HG03439 (cell line): ENCODE data around the gene PCDH1.
"Not testable (repeated sequence)": the region's sequence is repeated elsewhere in the genome, so short reads cannot be mapped to it uniquely, and the experiment has no call there.

ENCODE experiments used
- ATAC-seq: cut with Tn5 transposase; IDR thresholded peaks from one replicate; pipeline ENCODE4 v1.9.1; 2021; ENCODE audit warnings: mild to moderate bottlenecking, moderate library complexity; ENCODE audit not compliant: unreplicated experiment

The PCDH1 gene

DNA sequence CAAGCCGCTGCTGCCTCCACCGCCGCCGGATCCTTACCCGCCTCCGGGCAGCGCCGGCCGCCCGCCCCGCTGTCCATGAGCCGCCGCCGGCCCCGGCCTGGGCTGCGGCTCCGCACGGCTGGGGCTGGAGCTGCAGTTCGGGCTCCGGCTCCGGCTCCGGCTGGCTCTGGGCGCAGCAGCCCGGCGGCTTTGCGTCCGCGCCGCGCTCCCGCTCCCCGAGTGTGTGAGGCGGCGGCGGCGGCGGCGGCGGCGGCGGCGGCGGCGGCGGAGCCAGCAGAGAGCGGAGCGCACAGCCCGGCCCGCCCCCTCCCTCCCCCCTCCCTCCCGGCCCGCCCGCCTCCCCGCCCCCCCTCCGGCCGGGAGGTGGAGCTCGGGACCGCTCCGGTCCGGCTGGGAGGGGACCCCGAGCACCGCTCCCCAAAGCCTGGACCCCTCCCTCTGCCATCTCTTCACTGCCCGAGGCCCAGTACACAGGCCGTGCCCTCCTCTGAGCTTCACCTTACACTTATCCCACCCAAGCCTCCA is at the start of gene PCDH1:
PCDH1 (minus strand) TSS at position 225 of the 525 bp plus-strand sequence; CDS start at position 77, 148 bp downstream.
- ATAC-seq = no peak

GRCh38 chr5:141926434-141926833 is 48.2 kb upstream of the PCDH1 start:
- no peak for ATAC-seq

GRCh38 chr5:141923448-141924313 is 45.5 kb upstream of the PCDH1 start, which contains the start of gene DELE1:
DELE1 (plus strand) TSS chr5:141923871; CDS start chr5:141923942, 71 bp downstream.
- ATAC-seq = peak; percentile 99

DNA sequence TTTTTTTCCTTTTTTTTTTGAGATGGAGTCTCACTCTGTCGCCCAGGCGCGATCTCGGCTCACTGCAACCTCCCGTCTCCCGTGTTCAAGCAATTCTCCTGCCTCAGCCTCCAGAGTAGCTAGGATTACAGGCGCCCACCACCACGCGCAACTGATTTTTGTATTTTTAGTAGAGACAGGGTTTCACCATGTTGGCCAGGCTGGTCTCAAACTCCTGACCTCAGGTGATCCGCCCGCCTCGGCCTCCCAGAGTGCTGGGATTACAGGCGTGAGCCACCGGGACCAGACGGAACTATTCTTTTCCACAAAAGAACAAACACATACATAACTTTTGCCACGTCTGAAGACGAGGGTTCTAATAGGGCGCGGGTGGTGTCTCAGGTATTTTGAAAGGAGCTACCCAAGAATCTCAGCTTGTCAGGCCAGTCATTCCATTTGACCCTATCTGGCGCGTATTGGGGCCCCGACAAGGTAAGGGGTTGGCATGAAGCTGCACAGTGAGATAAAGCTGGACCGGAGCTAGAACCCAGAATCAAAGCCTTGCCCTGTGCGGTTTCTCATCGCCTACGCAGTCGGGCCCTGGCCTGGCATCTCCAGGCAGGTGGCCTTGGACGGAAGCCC is 44.7 kb upstream of the PCDH1 start:
- not testable (repeated sequence) for ATAC-seq

DNA sequence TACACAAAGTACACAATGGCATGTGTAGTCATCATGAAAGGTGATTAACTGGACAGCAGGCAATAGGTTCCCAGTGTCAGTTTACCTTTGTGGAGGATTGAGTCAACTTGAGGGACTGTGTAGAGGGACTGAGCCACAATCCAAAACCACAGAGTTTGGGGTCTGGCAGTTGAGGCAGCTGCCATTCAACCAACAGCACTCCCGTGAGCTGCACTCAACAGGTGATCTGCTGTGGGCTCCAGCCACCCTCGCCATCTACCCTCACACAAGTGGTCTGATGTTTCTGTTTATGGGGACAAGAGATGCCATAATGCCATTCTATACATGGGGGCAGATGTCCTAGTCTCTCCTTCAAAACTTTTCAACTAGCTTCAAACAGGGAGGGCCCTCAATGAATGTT is 42.6 kb upstream of the PCDH1 start:
- ATAC-seq = no peak

GRCh38 chr5:141919218-141920119 is 41.3 kb upstream of the PCDH1 start:
- no peak for ATAC-seq

DNA sequence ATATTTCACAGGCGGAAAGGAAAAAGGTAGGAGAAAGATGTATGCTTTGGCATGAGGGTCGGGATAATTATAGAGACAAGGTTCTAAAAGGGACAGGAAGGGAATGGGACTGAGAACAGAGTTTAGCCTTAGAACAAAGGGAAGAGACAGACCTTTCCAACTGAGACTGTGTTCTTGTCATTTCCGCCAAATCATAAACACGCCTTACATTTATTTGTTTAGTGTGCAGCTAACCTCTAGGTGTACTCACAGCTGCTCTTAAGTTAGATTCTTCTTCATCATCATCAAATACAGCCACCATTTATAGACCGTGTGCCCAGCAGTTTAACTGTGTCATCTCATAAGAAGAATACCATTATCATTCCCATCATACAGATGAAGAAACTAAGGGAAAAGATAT is 39.5 kb upstream of the PCDH1 start:
- no peak for ATAC-seq

GRCh38 chr5:141916522-141916921 is 38.3 kb upstream of the PCDH1 start:
- ATAC-seq = no peak

GRCh38 chr5:141915881-141916336 is 37.7 kb upstream of the PCDH1 start:
- no peak for ATAC-seq

- no peak for ATAC-seq
Observed at GRCh38 chr5:141914797-141915196, 36.6 kb upstream of the PCDH1 start.

GRCh38 chr5:141914199-141914743 is 36.1 kb upstream of the PCDH1 start:
- peak; percentile 66 for ATAC-seq

- ATAC-seq = no peak
Observed at GRCh38 chr5:141913560-141914198, 35.5 kb upstream of the PCDH1 start.

- ATAC-seq = no peak
Observed at GRCh38 chr5:141910271-141910673, 32.1 kb upstream of the PCDH1 start.

GRCh38 chr5:141909212-141909611 is 31.0 kb upstream of the PCDH1 start:
- no peak for ATAC-seq

DNA sequence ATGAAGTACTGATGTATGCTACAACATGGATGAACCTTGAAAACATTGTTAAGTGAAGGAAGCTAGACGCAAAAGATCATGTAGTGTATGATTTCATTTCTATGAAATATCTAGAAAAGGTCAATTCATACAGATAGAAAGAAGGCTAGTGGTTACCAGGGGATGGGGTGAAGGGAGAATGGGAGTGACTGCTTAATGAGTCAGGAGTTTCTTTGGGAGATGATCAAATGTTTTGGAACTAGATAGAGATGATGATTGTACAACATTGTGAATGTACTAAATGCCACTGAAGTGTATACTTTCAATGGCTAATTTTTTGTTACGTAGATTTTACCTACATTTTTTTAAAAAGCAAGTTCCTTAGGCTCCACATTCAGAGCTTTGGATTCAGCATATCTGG is 30.6 kb upstream of the PCDH1 start:
- ATAC-seq = no peak

- no peak for ATAC-seq
Observed at GRCh38 chr5:141906972-141907371, 28.8 kb upstream of the PCDH1 start.

GRCh38 chr5:141906517-141906916 is 28.3 kb upstream of the PCDH1 start:
- no peak for ATAC-seq

DNA sequence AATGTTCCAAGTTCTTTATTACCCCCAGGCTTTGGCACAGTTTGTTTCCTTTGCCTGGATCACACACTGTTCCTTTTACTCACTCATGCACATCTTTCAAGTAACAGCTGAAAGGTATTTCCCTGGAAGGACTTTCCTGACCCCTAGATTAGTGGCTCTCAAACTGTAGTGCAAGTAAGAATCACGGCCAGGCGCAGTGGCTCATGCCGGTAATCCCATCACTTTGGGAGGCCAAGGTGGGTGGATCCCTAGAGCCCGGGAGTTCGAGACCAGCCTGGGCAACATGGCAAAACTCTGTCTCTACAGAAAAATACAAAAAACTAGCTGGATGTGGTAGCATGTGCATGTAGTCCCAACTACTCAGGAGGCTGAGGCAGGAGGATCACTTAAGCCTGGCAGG is 26.3 kb upstream of the PCDH1 start:
- ATAC-seq = no peak

- no peak for ATAC-seq
Observed at GRCh38 chr5:141903261-141903660, 25.1 kb upstream of the PCDH1 start.
